Activated T-helper 17 cell treated with anti-CD3 and anti-CD28 coated beads, Interleukin-2, amount 50 U/mL, for 72 hours (primary cell): ENCODE data around the gene PAX6. TPM values are rescaled to one million over a fixed set of nuclear protein-coding genes. Genes with fewer than 3 reads are reported as not detected.

Experiments used
- ATAC-seq: fragments of 150-1000 bp; cut with Tn5 transposase; replicated peaks from 2 replicates; pipeline ENCODE4 v1.10.0; 2021; ENCODE audit warnings: mild to moderate bottlenecking, moderate library complexity
- H3K27ac Mint-ChIP-seq: one replicate; pipeline ENCODE4 v1.8.0; 2022; ENCODE audit warnings: mixed read lengths
- H3K27me3 Mint-ChIP-seq: one replicate; pipeline ENCODE4 v1.8.0; 2022; ENCODE audit warnings: mixed read lengths
- H3K36me3 Mint-ChIP-seq: one replicate; pipeline ENCODE4 v1.8.0; 2022; ENCODE audit warnings: low read depth, mild to moderate bottlenecking, mixed read lengths
- H3K4me1 Mint-ChIP-seq: one replicate; pipeline ENCODE4 v1.8.0; 2022; ENCODE audit warnings: mixed read lengths
- H3K4me3 Mint-ChIP-seq: one replicate; pipeline ENCODE4 v1.8.0; 2022; ENCODE audit warnings: mild to moderate bottlenecking, mixed read lengths
- H3K9me3 Mint-ChIP-seq: one replicate; pipeline ENCODE4 v1.8.0; 2022; ENCODE audit warnings: mixed read lengths
- total RNA-seq, 2 donors: library from RNA; stranded (reverse); gene quantifications; one replicate each; pipeline ENCODE4 v1.2.3, GENCODE V29; 2022

PAX6 gene
- total RNA-seq, 2 donors from 2014 or later: not detected

DNA sequence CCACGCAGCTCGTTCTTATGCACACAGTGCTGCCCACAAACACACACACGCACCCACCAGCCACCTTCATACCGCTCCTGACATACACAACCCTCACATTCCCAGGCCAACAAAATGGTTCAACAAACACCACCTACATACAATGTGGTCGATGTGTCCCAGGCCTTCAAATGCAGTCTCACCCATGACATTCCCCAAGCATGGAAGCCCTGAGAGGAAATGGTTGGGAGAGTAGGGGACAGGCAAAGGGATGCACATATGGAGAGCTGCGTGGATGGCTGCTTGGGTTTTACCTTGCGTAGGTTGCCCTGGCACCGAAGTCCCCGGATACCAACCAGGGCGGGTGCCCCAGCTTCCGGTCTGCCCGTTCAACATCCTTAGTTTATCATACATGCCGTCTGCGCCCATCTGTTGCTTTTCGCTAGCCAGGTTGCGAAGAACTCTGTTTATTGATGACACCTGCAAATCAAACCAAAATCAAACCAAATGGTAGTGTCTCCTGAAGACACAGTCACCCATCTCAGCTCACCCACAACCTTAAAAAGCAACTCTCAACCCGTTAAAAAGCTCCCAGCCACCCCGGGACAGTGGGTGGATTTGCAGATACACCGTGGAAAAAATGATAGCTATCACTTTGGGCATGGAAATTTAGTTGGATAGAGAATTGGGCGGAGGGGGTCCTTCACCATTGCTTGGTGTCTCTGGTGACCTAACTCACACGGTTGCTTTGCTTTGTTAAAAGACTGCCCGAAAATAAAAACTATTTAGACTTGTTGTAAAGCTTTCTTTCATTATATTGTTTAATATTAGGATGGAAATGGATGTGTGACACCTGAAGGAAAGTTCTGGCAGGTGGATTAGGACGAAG lies 10.5 kb downstream of the PAX6 start:
- H3K27me3 Mint-ChIP-seq: peaks cover 76% of the 10 kb centered on the region
- H3K4me1 Mint-ChIP-seq: peaks cover 17% of the 10 kb centered on the region
- peaks cover 42% of the 10 kb centered on the region for H3K36me3 Mint-ChIP-seq
- ATAC-seq: no peak
- H3K4me3 Mint-ChIP-seq: peak overlapping the region; percentile 18
- H3K27ac Mint-ChIP-seq: no peak overlapping the region
- no peaks in the 10 kb centered on the region for H3K9me3 Mint-ChIP-seq

- H3K27ac Mint-ChIP-seq: no peak overlapping the region
- H3K4me3 Mint-ChIP-seq: peak overlapping the region; percentile 18
- peaks cover 17% of the 10 kb centered on the region for H3K4me1 Mint-ChIP-seq
- H3K27me3 Mint-ChIP-seq: peaks cover 81% of the 10 kb centered on the region
- H3K36me3 Mint-ChIP-seq: peaks cover 39% of the 10 kb centered on the region
- no peaks in the 10 kb centered on the region for H3K9me3 Mint-ChIP-seq
- no peak for ATAC-seq
These were observed 11.4 kb downstream of the PAX6 start for GRCh38 chr11:31799435-31800397.

GRCh38 chr11:31798554-31799434 lies 12.3 kb downstream of the PAX6 start:
- Mint-ChIP-seq H3K4me1 (peaks cover 16% of the 10 kb centered on the region), H3K4me3 (peak overlapping the region; percentile 17), H3K27ac (no peak overlapping the region), H3K9me3 (no peaks in the 10 kb centered on the region), H3K27me3 (peaks cover 80% of the 10 kb centered on the region), H3K36me3 (peaks cover 30% of the 10 kb centered on the region)
- ATAC-seq: no peak

DNA sequence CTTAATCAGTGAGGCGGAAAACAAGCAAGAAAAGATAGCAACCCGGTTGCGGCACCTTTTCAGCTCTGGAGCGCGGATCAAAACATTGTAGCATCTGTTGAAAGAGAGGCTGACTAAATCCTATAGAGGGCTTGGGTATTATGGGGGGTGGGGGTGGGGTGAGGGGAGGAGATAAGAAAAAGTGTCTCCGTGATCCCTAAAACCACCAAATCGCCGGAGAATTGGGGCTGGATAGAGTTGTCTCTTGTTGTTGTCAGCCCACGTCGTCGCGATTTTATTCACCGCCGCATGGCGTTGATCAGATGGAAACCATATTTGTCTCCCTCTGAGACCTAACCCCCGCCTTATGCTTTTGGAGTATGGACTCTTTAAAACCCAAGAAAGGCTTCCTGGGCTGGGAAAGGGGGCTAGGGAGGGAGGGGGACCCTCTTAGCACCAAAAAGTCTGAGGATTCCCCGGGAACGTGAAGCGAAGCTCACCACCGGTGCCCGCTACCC lies 13.0 kb downstream of the PAX6 start:
- H3K4me1 Mint-ChIP-seq: peaks cover 11% of the 10 kb centered on the region
- no peak overlapping the region for H3K27ac Mint-ChIP-seq
- ATAC-seq: no peak
- H3K9me3 Mint-ChIP-seq: no peaks in the 10 kb centered on the region
- peaks cover 77% of the 10 kb centered on the region for H3K27me3 Mint-ChIP-seq
- peaks cover 23% of the 10 kb centered on the region for H3K36me3 Mint-ChIP-seq
- H3K4me3 Mint-ChIP-seq: peak overlapping the region; percentile 27

- Mint-ChIP-seq H3K4me3 (peak overlapping the region; percentile 27), H3K36me3 (peaks cover 16% of the 10 kb centered on the region), H3K27ac (no peak overlapping the region)
These were observed 13.7 kb downstream of the PAX6 start for GRCh38 chr11:31797190-31798056.

DNA sequence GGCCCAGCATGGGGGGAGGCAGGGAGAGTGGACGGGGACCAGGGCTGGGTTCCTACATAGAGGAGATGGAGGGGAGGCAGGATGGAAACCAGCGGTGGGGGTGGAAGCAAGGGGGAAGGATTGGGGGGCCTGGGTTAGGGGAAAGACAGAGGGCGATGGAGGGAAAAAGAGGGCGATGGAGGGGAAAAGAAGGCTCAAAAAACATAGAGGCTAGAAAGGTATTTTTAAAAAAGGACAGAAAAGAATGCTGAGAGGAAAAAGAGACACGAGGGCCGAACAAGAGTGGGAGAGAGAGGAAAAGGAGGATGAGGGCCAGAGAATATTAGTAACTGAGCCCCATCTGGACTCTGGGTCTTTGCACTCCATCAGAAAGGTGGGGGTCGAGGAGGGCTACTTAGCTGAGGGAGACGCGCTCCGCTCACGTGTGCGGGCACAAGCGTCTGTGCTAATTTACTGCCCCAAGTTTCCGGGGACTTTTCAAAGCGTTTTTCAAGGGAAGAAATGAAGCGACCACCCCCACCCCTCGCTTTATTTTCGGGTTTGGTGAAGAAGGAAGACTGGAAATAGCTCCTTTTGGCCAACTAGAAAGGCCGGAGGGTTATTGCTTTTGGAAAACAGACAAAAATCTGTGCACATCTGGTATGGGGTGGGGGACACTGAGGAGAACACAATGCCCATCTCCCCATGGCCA lies 14.5 kb downstream of the PAX6 start:
- H3K27me3 Mint-ChIP-seq: peaks cover 71% of the 10 kb centered on the region
- H3K4me3 Mint-ChIP-seq: no peak overlapping the region
- peaks cover 11% of the 10 kb centered on the region for H3K4me1 Mint-ChIP-seq
- H3K27ac Mint-ChIP-seq: no peak overlapping the region
- H3K36me3 Mint-ChIP-seq: peaks cover 16% of the 10 kb centered on the region
- H3K9me3 Mint-ChIP-seq: no peaks in the 10 kb centered on the region
- no peak for ATAC-seq

More at GRCh38 chr11:31797190-31798056, 13.7 kb downstream of the PAX6 start:
- ATAC-seq: no peak
- peaks cover 76% of the 10 kb centered on the region for H3K27me3 Mint-ChIP-seq
- peaks cover 11% of the 10 kb centered on the region for H3K4me1 Mint-ChIP-seq
- no peaks in the 10 kb centered on the region for H3K9me3 Mint-ChIP-seq

DNA sequence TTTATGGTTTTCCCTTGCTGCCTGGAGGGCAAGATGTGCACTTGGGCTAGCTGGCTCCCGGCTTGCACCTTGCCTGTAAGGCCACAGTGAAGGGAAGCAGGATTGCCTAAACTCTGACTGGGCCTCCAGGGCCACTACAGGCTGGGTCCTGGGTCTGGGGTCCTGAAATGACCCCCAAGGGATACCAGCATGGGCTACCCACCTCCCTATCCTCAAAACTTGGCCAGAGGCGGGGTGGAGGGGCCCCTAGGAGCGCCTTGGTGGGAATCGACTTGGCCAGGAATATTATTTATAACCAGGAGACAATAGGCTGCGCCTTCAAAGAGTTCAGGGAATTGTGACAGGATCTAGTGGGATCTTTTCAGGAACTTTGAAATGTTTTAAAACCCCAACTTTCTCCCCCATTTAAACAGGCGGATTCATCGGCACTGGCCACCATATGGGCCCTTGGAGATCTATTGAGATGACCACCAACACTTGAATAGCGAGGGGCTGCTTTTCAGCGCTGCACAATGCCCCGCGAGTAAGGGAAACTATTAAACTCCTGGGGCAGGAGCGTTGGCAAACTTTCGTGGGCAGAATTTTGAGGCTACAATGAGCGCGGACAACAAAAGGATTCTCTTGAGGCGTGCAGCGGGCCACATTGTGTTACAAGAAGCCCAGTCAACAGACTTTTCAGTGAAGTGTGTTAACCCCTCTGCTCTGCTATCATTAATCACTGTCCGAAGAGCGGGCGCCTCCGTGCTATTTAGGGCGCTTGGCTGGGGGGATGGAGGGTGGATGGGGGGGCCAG lies 15.2 kb downstream of the PAX6 start:
- peaks cover 16% of the 10 kb centered on the region for H3K36me3 Mint-ChIP-seq
- no peak overlapping the region for H3K27ac Mint-ChIP-seq
- ATAC-seq: no peak
- peaks cover 11% of the 10 kb centered on the region for H3K4me1 Mint-ChIP-seq
- peaks cover 69% of the 10 kb centered on the region for H3K27me3 Mint-ChIP-seq
- H3K4me3 Mint-ChIP-seq: no peak overlapping the region
- H3K9me3 Mint-ChIP-seq: no peaks in the 10 kb centered on the region

DNA sequence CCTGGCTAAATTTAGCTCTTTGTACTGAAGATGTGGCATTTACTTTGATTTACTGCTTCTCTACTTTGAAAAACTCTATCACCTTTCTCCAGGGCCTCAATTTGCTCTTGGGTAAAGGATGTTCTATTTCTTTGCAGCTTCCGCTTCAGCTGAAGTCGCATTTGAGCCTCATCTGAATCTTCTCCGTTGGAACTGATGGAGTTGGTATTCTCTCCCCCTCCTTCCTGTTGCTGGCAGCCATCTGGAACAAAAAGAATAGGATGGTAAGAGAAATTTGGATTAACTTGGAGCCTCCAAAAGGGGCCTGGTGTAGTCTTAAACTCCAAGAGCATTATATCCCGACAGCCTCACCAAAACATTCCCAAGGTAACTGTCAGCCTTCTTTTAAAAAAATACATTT lies 16.6 kb downstream of the PAX6 start:
- ATAC-seq: no peak
- H3K36me3 Mint-ChIP-seq: peaks cover 5% of the 10 kb centered on the region
- peaks cover 63% of the 10 kb centered on the region for H3K27me3 Mint-ChIP-seq
- no peaks in the 10 kb centered on the region for H3K9me3 Mint-ChIP-seq
- H3K4me3 Mint-ChIP-seq: no peak overlapping the region
- no peaks in the 10 kb centered on the region for H3K4me1 Mint-ChIP-seq
- no peak overlapping the region for H3K27ac Mint-ChIP-seq

- Mint-ChIP-seq H3K4me1 (no peaks in the 10 kb centered on the region), H3K27me3 (peaks cover 59% of the 10 kb centered on the region), H3K36me3 (peaks cover 5% of the 10 kb centered on the region), H3K9me3 (no peaks in the 10 kb centered on the region), H3K4me3 (no peak overlapping the region), H3K27ac (no peak overlapping the region)
- ATAC-seq: no peak
These were observed 17.9 kb downstream of the PAX6 start for GRCh38 chr11:31793264-31793663.

GRCh38 chr11:31792456-31792855 lies 18.7 kb downstream of the PAX6 start:
- peaks cover 55% of the 10 kb centered on the region for H3K27me3 Mint-ChIP-seq
- no peaks in the 10 kb centered on the region for H3K4me1 Mint-ChIP-seq
- H3K27ac Mint-ChIP-seq: no peak overlapping the region
- peaks cover 5% of the 10 kb centered on the region for H3K36me3 Mint-ChIP-seq
- no peak for ATAC-seq
- H3K9me3 Mint-ChIP-seq: no peaks in the 10 kb centered on the region
- H3K4me3 Mint-ChIP-seq: no peak overlapping the region

DNA sequence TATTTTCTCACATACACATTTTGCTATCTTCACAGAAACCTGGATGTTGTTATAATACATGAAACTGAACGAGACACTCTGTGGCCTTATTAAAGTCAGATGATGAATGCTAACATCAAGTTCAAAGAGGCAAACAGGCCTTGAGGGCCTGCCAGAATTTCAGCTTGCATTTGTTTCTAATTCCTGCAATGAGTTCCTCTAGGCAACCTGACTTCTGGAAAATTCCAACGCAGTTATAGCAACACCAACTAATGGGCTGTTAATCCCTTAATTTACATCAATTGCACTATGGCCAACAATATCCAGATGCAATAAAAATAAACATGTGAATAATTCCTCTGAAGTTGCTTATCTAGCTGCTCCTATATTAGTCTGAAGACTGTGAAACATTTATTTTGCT lies 19.1 kb downstream of the PAX6 start:
- H3K27me3 Mint-ChIP-seq: peaks cover 51% of the 10 kb centered on the region
- H3K36me3 Mint-ChIP-seq: peaks cover 1% of the 10 kb centered on the region
- H3K27ac Mint-ChIP-seq: no peak overlapping the region
- ATAC-seq: no peak
- no peaks in the 10 kb centered on the region for H3K4me1 Mint-ChIP-seq
- no peak overlapping the region for H3K4me3 Mint-ChIP-seq
- H3K9me3 Mint-ChIP-seq: no peaks in the 10 kb centered on the region

GRCh38 chr11:31790649-31791048 lies 20.5 kb downstream of the PAX6 start:
- peaks cover 37% of the 10 kb centered on the region for H3K27me3 Mint-ChIP-seq
- H3K36me3 Mint-ChIP-seq: no peaks in the 10 kb centered on the region
- ATAC-seq: no peak
- H3K4me1 Mint-ChIP-seq: no peaks in the 10 kb centered on the region
- H3K27ac Mint-ChIP-seq: no peak overlapping the region
- no peaks in the 10 kb centered on the region for H3K9me3 Mint-ChIP-seq
- H3K4me3 Mint-ChIP-seq: no peak overlapping the region
